Erythroblast (primary cell): ENCODE results near the gene RNASE4.
"Not testable (repeated sequence)": the region's sequence is repeated elsewhere in the genome, so short reads cannot be mapped to it uniquely, and the experiment has no call there.

Experiments
- DNase-seq, 2 experiments: peaks; one replicate each; lab custom pipeline; 2025; lab: John Stamatoyannopoulos, UW
- GATA1 ChIP-seq: IDR thresholded peaks from 2 replicates; pipeline ENCODE4 v1.6.1; 2011; ENCODE audit warnings: low read depth, mild to moderate bottlenecking, control low read depth, low read length, moderate library complexity
- POLR2A ChIP-seq: IDR thresholded peaks from 2 replicates; pipeline ENCODE4 v1.6.1; 2011; ENCODE audit warnings: mild to moderate bottlenecking, low read length

Gene RNASE4

DNA sequence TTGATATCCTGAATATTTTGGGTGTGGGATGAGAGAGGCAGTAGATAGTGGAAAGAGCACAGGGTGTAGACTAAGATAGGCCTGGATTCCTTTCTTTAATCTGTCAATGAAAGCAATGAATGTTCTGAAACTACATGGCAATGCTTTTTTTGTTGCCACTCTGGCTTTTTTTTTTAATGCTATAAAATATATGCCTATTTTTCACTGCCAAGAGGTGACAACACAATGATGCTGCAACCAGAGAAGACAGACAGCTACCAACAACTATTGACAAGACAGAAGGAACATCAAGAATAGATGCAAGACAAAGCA lies 13.6 kb downstream of the RNASE4 start:
- TF ChIP-seq GATA1 (no peak), POLR2A (no peak)
- DNase-seq, result no peak

DNA sequence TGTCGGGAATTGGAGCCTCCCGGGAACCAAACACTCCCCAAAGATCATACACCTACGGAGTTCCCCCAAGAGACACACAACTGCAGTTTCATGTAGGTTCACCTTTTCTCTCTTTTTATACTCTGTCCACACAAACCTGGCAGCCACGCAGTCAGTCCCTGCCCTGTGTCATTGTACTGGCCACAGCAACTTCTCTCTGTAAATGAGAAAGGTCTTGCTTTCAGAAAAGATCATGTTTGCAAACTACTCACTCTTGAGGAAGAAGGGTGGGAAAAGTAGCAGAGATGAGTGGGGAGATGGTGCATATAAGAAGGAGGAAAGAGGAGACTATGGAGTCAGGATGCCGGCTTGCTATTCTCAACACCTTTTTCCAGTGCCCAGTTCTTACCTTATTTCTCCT lies 14.6 kb downstream of the RNASE4 start:
- no peak for TF ChIP-seq GATA1
- no peak for TF ChIP-seq POLR2A
- no peak for DNase-seq

GRCh38 chr14:20699931-20700330 lies 15.6 kb downstream of the RNASE4 start:
- TF ChIP-seq GATA1 (no peak), POLR2A (no peak)
- DNase-seq, result no peak

DNA sequence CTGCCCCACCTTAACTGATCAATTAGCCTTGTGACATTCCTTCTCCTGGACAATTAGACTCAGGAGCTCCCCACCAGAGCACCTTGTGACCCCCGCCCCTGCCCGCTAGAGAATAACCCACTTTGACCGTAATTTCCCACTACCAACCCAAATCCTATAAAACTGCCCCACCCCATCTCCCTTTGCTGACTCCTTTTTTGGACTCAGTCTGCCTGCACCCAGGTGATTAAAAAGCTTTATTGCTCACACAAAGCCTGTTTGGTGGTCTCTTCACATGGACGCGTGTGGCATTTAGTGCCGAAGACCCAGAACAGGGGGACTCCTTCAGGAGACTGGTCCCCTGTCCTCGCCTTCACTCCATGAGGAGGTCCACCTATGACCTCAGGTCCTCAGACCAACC lies 16.6 kb downstream of the RNASE4 start:
- not testable (repeated sequence) for DNase-seq

DNA sequence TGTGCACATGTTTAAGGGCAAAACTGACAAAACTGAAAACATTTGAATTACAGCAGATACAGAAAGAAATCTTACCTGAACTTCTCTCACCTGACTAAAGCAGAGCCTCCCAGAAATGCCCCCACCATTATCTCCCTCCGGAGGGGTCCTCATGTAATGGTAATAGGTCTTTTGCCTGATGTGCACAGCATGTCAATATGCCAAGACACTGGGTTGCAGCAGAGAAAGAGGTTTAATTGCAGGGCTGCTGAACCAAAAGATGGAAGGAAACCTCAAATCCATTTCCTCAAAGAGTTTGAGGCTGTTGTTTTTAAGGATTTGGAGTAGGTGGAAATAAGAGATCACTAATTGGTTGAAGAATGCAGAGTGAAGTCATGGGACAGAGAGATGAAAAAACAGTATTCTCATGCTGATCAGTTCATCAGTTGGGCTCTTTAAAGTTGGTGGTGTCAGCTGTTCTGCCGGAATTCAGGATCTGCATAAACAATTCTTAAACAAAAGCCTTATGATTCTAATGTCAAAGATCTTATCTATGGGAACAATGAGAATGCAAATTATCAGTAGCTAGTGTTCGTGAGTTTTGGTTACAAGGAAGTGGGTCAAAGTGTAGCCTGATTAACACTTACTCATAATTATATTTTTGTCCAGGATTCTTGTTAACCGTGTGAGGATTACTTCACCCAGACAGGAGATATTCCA lies 22.4 kb downstream of the RNASE4 start:
- TF ChIP-seq GATA1 (no peak), POLR2A (no peak)
- no peak for DNase-seq

GRCh38 chr14:20707622-20708021 lies 23.3 kb downstream of the RNASE4 start:
- no peak for DNase-seq

GRCh38 chr14:20711261-20711660 lies 26.9 kb downstream of the RNASE4 start:
- DNase-seq, result no peak
- TF ChIP-seq POLR2A (no peak), GATA1 (no peak)

More at GRCh38 chr14:20707622-20708021, 23.3 kb downstream of the RNASE4 start:
- no peak for TF ChIP-seq POLR2A
- TF ChIP-seq GATA1, result no peak

DNA sequence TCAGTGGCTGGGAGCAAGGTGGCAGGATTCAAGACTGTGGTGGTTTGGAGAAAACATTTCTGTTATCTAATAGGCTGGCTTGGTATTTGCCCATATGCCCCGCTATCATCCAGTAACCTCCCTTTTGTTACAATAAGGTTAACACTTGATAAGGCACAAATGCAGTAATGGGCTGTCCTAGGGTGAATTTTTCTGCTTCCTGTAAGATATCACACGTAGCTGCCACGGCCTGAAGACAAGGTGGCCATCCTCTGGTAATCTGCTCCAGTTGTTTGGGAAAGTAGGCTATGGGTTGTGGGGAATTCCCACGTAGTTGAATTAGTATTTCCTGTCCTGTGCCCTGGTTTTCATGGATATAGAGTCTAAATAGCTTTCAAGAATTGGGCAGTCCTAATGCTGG lies 27.3 kb downstream of the RNASE4 start:
- DNase-seq, result peak; percentile 78 to 96

GRCh38 chr14:20712904-20713303 lies 28.5 kb downstream of the RNASE4 start:
- no peak for DNase-seq
- TF ChIP-seq GATA1 (no peak), POLR2A (no peak)

More for the DNA sequence above, 27.3 kb downstream of the RNASE4 start:
- TF ChIP-seq POLR2A, result peak; percentile 37
- peak; percentile 66 for TF ChIP-seq GATA1

DNA sequence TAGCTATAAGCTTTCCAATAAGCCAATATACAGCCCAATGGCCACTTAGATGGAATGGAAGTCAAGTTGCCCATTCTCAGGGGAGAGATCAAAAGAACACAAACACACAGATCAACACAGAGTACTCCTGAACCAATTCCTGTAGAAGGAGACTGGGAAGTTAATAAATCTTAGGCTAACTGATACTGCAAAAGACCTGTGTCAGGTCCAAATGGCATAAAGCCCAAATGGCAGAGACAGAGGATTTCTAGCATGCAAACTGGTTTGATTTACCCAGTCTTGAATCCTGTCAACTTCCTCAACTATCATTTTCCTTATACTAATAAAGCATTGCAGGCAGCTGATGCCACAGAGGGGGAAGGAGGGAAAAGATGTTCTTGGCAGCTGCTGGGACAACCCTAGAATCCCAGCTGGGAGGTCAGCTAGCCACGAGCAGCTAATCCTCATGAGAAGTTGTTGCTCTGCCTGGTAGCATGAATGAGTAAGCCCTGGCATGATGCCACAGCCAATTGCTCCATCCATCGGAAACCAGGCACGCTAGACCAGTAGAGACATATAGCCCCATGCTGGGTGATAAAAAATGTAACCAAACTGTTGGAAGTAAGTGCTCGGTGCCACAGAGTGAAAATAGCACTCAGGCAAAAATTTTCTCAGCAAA lies 30.4 kb downstream of the RNASE4 start:
- DNase-seq, result no peak
- TF ChIP-seq GATA1, result no peak
- no peak for TF ChIP-seq POLR2A

DNA sequence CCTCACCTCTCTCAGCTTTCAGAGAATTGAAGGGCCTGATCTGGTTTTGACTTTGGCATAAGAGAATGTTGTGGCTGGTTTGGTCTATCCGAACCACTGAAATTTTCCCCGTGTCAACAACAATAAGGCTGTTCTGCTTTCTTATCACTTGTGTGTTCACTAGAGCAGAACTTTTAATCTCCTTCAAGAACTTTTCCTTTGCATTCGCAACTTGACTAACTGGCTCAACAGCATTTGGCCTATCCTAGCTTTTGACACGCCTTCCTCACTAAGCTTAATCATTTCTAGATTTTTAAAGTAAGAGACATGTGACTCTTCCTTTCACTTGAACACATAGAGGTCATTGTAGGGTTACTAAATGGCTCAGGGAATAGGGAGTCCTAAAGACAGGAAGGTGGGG lies 35.4 kb downstream of the RNASE4 start:
- TF ChIP-seq POLR2A, result no peak
- no peak for TF ChIP-seq GATA1
- DNase-seq, result no peak

- no peak for DNase-seq
- TF ChIP-seq POLR2A, result no peak
- TF ChIP-seq GATA1, result no peak
Observed at GRCh38 chr14:20720741-20721140, 36.4 kb downstream of the RNASE4 start.

DNA sequence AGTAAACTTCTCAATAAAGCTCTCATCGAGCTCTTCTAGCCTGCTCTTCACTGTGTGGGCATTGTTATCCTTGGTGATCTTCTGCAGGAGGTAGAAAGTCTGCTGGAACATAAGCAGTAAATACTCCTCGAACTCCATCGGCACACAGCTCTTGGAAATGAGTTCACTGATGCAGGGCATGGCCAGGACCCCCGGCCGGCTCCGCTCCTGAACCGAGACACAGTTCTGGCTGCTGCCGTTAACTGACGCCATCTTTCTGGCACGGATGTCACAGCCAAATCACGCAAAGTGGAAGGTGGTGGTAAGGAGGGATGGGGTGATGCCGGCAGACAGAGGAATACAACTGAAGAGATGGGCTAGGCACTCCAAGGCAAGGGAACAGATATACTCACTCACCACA lies 37.7 kb downstream of the RNASE4 start:
- DNase-seq, result no peak
- TF ChIP-seq GATA1, result no peak
- no peak for TF ChIP-seq POLR2A

DNA sequence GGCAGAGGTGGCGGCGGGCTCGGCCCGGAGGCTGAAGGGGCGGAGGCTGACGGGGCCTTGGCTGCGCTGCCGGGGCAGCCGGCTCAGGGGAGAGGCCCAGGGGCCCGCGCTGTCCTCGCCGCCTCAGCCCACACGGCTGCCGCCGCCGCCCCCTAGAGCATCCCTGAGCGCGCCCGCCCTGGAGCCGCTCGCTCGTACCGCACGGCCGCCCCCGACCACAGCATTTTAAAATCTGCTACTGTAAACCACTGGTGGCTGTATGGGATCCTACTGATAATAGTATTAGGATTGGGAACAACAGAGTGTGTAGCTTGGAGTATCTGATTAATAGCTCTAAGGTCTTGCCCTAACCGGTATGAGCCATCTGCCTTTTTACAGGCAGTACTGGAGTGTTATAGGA lies 39.1 kb downstream of the RNASE4 start:
- TF ChIP-seq POLR2A (no peak), GATA1 (no peak)
- no peak for DNase-seq

DNA sequence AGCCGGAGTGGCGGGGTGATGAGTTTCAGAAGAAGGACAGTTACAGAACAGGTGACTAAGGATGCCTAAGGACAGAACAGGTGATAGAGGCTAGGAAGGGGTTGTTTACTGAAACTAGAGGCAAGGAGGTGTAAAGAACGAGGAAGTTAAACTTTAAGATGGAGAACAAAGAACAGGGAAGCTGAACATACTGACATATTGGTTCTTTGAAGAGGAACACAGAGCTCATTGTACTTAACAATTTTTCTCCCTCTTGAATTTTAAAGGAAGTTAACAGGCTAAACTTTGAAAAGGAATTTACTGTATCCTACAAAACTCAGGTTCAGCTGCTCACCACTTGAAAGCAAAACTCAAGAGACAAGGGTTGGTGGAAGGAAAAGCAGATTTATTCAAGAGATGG lies 41.8 kb downstream of the RNASE4 start:
- not testable (repeated sequence) for DNase-seq
